BLaER1 treated with 17β-estradiol and CSF1 and Interleukin-3, amounts not matched to agents 10 nM and 100 nM (cell line): Measurements from ENCODE around the gene C3orf20.
"Not testable (repeated sequence)": the region's sequence is repeated elsewhere in the genome, so short reads cannot be mapped to it uniquely, and the experiment has no call there.

Source experiments
- H3K27ac ChIP-seq, 11 experiments: shearing (Covaris generic); formaldehyde crosslinking; 2 replicates each; pipeline ENCODE4 v1.8.1; 2022
- H3K27me3 ChIP-seq, 11 experiments: shearing (Covaris generic); formaldehyde crosslinking; 2 replicates each; pipeline ENCODE4 v1.8.1; 2022
- H3K36me3 ChIP-seq, 11 experiments: shearing (Covaris generic); formaldehyde crosslinking; 2 replicates each; pipeline ENCODE4 v1.8.1; 2022
- H3K4me1 ChIP-seq, 10 experiments: shearing (Covaris generic); formaldehyde crosslinking; 2 replicates each; pipeline ENCODE4 v1.8.1; 2022
- H3K4me2 ChIP-seq, 11 experiments: shearing (Covaris generic); formaldehyde crosslinking; 2 replicates each; pipeline ENCODE4 v1.8.1; 2022
- H3K4me3 ChIP-seq, 10 experiments: shearing (Covaris generic); formaldehyde crosslinking; 2 replicates each; pipeline ENCODE4 v1.8.1; 2022
- H3K9ac ChIP-seq, 11 experiments: shearing (Covaris generic); formaldehyde crosslinking; 2 replicates each; pipeline ENCODE4 v1.8.1; 2022
- H3K9me3 ChIP-seq, 11 experiments: shearing (Covaris generic); formaldehyde crosslinking; replicated peaks in 1 of 11; 2 replicates each; pipeline ENCODE4 v1.8.1; 2022
- H4K20me1 ChIP-seq, 11 experiments: shearing (Covaris generic); formaldehyde crosslinking; 2 replicates each; pipeline ENCODE4 v1.8.1; 2022
- Cebpa-rat ChIP-seq, 11 experiments: shearing (Covaris generic); IDR thresholded peaks; 2 replicates each; pipeline ENCODE4 v1.8.1; 2022

The C3orf20 gene

DNA sequence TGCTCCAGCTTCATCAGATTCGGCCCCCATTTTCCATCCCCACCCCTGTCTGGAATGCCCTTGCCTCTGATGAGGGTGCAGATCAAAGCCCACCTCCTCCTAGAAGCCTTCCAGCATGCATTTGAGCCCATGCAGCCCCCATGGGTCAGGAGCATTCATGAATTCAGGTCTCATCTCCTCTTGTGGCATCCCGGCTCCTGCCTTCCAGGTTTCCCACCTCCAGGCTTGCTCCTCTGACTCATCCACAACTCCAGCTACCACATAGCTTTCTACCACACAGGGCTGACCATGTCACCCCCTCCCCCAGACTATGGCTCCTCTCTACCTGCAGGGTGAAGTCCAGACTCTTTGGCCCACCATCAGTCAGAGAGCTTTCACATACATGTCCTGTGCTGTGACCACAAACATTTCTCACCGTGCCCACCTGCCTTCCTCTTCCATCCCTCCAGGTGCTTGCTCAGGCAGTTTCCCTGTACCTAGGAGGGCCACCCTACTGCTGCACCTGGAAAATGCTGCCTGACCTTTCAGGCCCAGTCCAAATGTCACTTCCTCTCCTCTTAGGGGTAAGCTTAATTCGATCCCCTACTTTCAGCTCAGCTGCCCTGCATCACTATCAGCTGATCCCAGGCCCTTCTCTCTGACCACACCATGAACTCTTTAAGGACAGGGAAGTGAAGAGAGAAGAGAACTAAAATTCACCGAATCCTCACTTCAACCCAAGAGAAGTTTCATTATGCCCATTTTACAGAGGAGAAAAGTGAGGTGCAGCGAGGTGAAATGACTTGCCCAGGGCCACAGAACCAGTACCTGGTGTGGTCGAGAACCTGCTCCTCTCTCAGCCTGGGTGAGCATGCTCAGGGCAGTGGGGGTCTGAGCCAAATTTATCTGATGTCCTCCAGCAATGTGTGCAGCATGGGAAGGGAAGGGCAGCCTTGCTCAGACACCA lies 130.2 kb downstream of the C3orf20 start:
- TF ChIP-seq Cebpa-rat (IDR thresholded peaks at IDR 0.05) = no peak
- Histone ChIP-seq H3K27me3 (peaks cover 6 to 12% (median 10%) of the 10 kb centered on the region in 11 experiments; a peak in 20 of 22 replicates), H3K9me3 (peaks cover 0 to 6% (median 2%) of the 10 kb centered on the region in 11 experiments; a peak in 3 of 22 replicates), H3K9ac (peak overlapping the region in 4 of 11 experiments; percentile 44 to 64 (median 57); a peak in 4 of 22 replicates), H3K36me3 (no peaks in the 10 kb centered on the region), H3K4me3 (peak overlapping the region in 1 of 10 experiments; percentile 34; a peak in 1 of 20 replicates), H3K4me1 (peaks cover 31 to 52% (median 45%) of the 10 kb centered on the region in 10 experiments), H4K20me1 (no peaks in the 10 kb centered on the region), H3K27ac (peak overlapping the region in 8 of 11 experiments; percentile 31 to 83 (median 61); a peak in 12 of 22 replicates), H3K4me2 (peak overlapping the region; percentile 70 to 92 (median 84))

- Histone ChIP-seq H3K4me3 (no peak overlapping the region), H3K27me3 (peaks cover 14 to 20% (median 17%) of the 10 kb centered on the region in 11 experiments), H3K36me3 (no peaks in the 10 kb centered on the region), H3K4me1 (peaks cover 31 to 52% (median 45%) of the 10 kb centered on the region in 10 experiments), H3K9ac (peak overlapping the region in 1 of 11 experiments; percentile 7; a peak in 1 of 22 replicates), H3K27ac (peak overlapping the region in 5 of 11 experiments; percentile 25 to 63 (median 37); a peak in 10 of 22 replicates), H4K20me1 (no peaks in the 10 kb centered on the region), H3K9me3 (peaks cover 0 to 13% (median 8%) of the 10 kb centered on the region in 11 experiments; a peak in 17 of 22 replicates), H3K4me2 (peak overlapping the region in 10 of 11 experiments; percentile 17 to 92 (median 72); a peak in 16 of 22 replicates)
- TF ChIP-seq Cebpa-rat (IDR thresholded peaks at IDR 0.05) = no peak
These were observed 131.1 kb downstream of the C3orf20 start for GRCh38 chr3:14805961-14806537.

GRCh38 chr3:14806641-14807263 lies 131.8 kb downstream of the C3orf20 start:
- Histone ChIP-seq H3K27me3 (peaks cover 21 to 27% (median 24%) of the 10 kb centered on the region in 11 experiments), H3K9ac (peak overlapping the region in 3 of 11 experiments; percentile 12 to 26 (median 23); a peak in 4 of 22 replicates), H3K4me1 (peaks cover 31 to 52% (median 45%) of the 10 kb centered on the region in 10 experiments), H3K27ac (peak overlapping the region in 6 of 11 experiments; percentile 1 to 63 (median 44); a peak in 10 of 22 replicates), H3K9me3 (peaks cover 0 to 17% (median 12%) of the 10 kb centered on the region in 11 experiments; a peak in 17 of 22 replicates), H3K36me3 (no peaks in the 10 kb centered on the region), H3K4me3 (no peak overlapping the region), H3K4me2 (peak overlapping the region; percentile 3 to 92 (median 71); a peak in 19 of 22 replicates), H4K20me1 (no peaks in the 10 kb centered on the region)
- TF ChIP-seq Cebpa-rat (IDR thresholded peaks at IDR 0.05) = no peak

- peaks cover 0 to 17% (median 12%) of the 10 kb centered on the region in 11 experiments; a peak in 17 of 22 replicates for H3K9me3 ChIP-seq
- H3K36me3 ChIP-seq = no peaks in the 10 kb centered on the region
- H3K4me1 ChIP-seq = peaks cover 31 to 57% (median 45%) of the 10 kb centered on the region in 10 experiments
- H3K27ac ChIP-seq = no peak overlapping the region
- peaks cover 32 to 40% (median 36%) of the 10 kb centered on the region in 11 experiments for H3K27me3 ChIP-seq
- H3K9ac ChIP-seq = no peak overlapping the region
- peak overlapping the region in 2 of 11 experiments; percentile 72 to 89; a peak in 2 of 22 replicates for H3K4me2 ChIP-seq
- no peak overlapping the region for H3K4me3 ChIP-seq
- TF ChIP-seq Cebpa-rat (IDR thresholded peaks at IDR 0.05) = no peak
- no peaks in the 10 kb centered on the region for H4K20me1 ChIP-seq
These were observed 133.1 kb downstream of the C3orf20 start for GRCh38 chr3:14808025-14808424.

DNA sequence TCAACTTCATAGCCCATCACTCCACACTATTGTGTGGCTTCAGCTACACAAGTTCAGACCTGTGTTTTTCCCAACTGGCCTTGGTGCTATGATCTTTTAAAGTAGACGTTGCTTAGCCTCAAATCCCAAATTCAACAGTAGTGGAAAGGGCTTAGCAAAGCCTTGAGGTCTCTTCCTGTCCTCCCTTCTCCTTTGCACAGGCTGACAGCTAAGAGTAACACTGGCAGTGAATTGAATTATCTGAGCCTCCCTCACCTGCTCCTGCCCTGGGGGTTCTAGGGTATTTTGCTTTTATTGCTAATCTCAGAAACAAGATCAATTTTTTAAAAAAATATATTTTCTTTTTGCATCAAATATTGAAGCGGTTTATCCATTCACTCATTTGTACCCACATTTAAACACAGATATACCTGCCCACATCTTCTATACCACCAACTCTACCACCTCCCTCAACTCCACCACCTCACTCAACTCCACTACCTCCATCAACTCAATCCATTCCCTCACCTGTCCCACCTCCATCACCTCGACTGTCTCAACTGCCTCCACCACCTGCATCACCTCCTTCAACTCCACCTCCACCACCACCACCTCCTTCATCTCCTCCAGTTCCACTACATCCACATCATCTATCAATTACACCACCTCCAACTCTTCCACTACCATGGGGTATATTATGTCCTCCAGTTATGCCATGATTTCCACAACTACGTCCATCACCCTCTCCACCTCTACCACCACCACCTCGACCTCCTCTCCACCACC lies 133.7 kb downstream of the C3orf20 start:
- Histone ChIP-seq H3K27ac (no peak overlapping the region), H3K9ac (no peak overlapping the region), H3K9me3 (peaks cover 0 to 17% (median 12%) of the 10 kb centered on the region in 11 experiments; a peak in 17 of 22 replicates)

DNA sequence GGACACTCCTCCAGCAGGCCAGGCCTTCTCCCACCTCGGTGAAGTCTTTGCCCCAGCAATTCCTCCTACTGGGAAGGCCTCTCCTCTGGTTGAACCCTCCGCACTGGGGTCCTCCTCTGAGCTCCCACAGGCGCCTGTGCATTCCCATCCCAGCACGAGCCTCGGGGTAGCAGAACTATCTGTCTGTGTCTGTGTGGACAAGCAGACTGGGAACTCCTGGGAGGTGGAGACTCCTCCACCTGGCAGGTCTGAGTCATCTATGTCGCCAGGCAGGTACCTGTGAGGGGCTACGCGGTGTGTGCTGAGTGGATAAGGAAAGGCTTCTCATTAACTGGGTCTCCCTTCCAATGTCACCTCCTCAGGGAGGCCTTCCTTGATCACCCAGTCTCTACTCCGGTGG lies 134.7 kb downstream of the C3orf20 start:
- H3K9ac ChIP-seq, H3K4me3 ChIP-seq, H3K27ac ChIP-seq, H3K4me2 ChIP-seq, H4K20me1 ChIP-seq, H3K36me3 ChIP-seq: not testable (repeated sequence)
- H3K4me1 ChIP-seq = peaks cover 21 to 42% (median 31%) of the 10 kb centered on the region in 10 experiments
- peaks cover 0 to 17% (median 12%) of the 10 kb centered on the region in 11 experiments; a peak in 17 of 22 replicates for H3K9me3 ChIP-seq
- H3K27me3 ChIP-seq = peaks cover 38 to 53% (median 45%) of the 10 kb centered on the region in 11 experiments

More for the DNA sequence above, 133.7 kb downstream of the C3orf20 start:
- Histone ChIP-seq H3K4me2 (no peak overlapping the region), H3K4me1 (peaks cover 30 to 51% (median 41%) of the 10 kb centered on the region in 10 experiments), H3K4me3 (no peak overlapping the region), H3K27me3 (peaks cover 35 to 47% (median 43%) of the 10 kb centered on the region in 11 experiments), H3K36me3 (no peaks in the 10 kb centered on the region), H4K20me1 (no peaks in the 10 kb centered on the region)
- no peak for TF ChIP-seq Cebpa-rat (IDR thresholded peaks at IDR 0.05)

DNA sequence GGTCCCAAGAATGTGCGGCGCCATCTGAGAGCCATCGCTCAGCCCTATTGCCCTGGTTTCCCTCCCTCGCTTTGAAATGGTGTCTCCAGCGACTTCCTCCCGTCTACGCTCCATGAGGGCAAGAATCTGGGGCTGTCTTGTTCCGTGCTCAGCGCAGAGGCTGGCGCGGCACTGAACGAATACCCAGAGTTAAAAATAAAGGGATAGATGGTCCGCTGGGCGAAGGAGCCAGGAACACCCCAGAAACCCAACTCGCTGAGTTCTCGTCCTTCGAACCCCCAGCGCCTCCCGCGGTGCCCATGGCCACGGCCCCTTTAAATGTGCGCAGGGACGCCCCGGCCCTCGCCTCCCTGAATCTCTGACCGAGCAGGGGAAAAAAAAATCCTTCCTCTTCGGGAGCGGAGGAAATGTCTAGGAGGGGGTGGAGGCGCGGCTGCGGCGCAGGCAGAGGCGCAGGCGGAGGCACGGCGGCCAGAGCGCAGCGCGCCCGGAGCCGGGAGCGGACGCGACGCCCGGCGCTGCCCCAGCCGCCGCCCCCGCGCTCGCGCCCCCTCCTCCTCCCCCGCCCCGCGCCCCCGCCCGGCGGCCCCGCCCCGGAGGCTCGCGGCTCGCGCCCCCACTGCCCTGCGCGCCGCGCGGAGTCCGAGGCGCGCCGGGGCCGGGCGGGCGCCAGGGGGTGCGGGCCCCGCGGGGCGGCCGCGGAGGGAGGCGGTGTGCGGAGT lies 135.3 kb downstream of the C3orf20 start:
- peaks cover 38 to 53% (median 46%) of the 10 kb centered on the region in 11 experiments for H3K27me3 ChIP-seq
- H3K4me2 ChIP-seq = no peak overlapping the region
- H4K20me1 ChIP-seq = no peaks in the 10 kb centered on the region
- peaks cover 15 to 35% (median 25%) of the 10 kb centered on the region in 10 experiments; a peak in 19 of 20 replicates for H3K4me1 ChIP-seq
- H3K9me3 ChIP-seq = peaks cover 0 to 17% (median 12%) of the 10 kb centered on the region in 11 experiments; a peak in 17 of 22 replicates
- no peak overlapping the region for H3K27ac ChIP-seq
- TF ChIP-seq Cebpa-rat (IDR thresholded peaks at IDR 0.05) = no peak
- no peak overlapping the region for H3K9ac ChIP-seq
- H3K4me3 ChIP-seq = no peak overlapping the region
- H3K36me3 ChIP-seq = no peaks in the 10 kb centered on the region
